HG03571 (cell line): ENCODE results near the gene SLC51A.
"Not testable (repeated sequence)": the region's sequence is repeated elsewhere in the genome, so short reads cannot be mapped to it uniquely, and the experiment has no call there.

Experiments used
- ATAC-seq: cut with Tn5 transposase; IDR thresholded peaks from one replicate; pipeline ENCODE4 v1.9.1; 2021; ENCODE audit not compliant: unreplicated experiment

Gene SLC51A

GRCh38 chr3:196193133-196193735 lies 23.1 kb upstream of the SLC51A start:
- ATAC-seq, result no peak

GRCh38 chr3:196193736-196194541 lies 22.4 kb upstream of the SLC51A start:
- no peak for ATAC-seq

GRCh38 chr3:196194542-196194915 lies 21.8 kb upstream of the SLC51A start:
- no peak for ATAC-seq

GRCh38 chr3:196195664-196196265 lies 20.6 kb upstream of the SLC51A start:
- no peak for ATAC-seq

- no peak for ATAC-seq
Observed at GRCh38 chr3:196197524-196197923, 18.8 kb upstream of the SLC51A start.

GRCh38 chr3:196198081-196198675 lies 18.2 kb upstream of the SLC51A start:
- no peak for ATAC-seq

- no peak for ATAC-seq
Observed at GRCh38 chr3:196198771-196199753, 17.3 kb upstream of the SLC51A start.

GRCh38 chr3:196202516-196202970 lies 13.8 kb upstream of the SLC51A start:
- no peak for ATAC-seq

- ATAC-seq, result no peak
Observed at GRCh38 chr3:196203846-196204245, 12.5 kb upstream of the SLC51A start.

GRCh38 chr3:196205442-196206205 lies 10.7 kb upstream of the SLC51A start:
- ATAC-seq, result not testable (repeated sequence)

- ATAC-seq, result no peak
Observed at GRCh38 chr3:196207159-196207832, 9.0 kb upstream of the SLC51A start.

GRCh38 chr3:196207833-196208607 lies 8.3 kb upstream of the SLC51A start:
- no peak for ATAC-seq

GRCh38 chr3:196208942-196209695 lies 7.2 kb upstream of the SLC51A start:
- no peak for ATAC-seq

- ATAC-seq, result not testable (repeated sequence)
Observed at GRCh38 chr3:196209944-196210672, 6.2 kb upstream of the SLC51A start.

- ATAC-seq, result no peak
Observed at GRCh38 chr3:196210673-196211556, 5.4 kb upstream of the SLC51A start, which contains the start of gene ZDHHC19. TSS of gene ZDHHC19 (minus strand) at chr3:196211400. CDS start at chr3:196211315, 85 bp downstream.
